WTC11 (cell line): ENCODE measurements around the gene ARRDC1. TPM values are rescaled to one million over a fixed set of nuclear protein-coding genes. Genes with fewer than 3 reads are reported as not detected.

ENCODE experiments used
- ATAC-seq: fragments of 200-7000 bp; cut with Tn5 transposase; 2 replicates; pipeline ENCODE4 v1.10.0; 2021; ENCODE audit warnings: mild to moderate bottlenecking, moderate library complexity
- CTCF ChIA-PET: fragments of 300-600 bp; sonication (Branson Sonifier 250); formaldehyde crosslinking; loops from one replicate; lab custom pipeline; 2021; ENCODE audit warnings: antibody characterized with exemption; lab: Charles Lee
- POLR2A ChIA-PET: fragments of 350-600 bp; sonication (Branson Sonifier 250); formaldehyde crosslinking; loops from one replicate; lab custom pipeline; 2021; ENCODE audit warnings: antibody characterized with exemption; lab: Charles Lee
- DNase-seq: peaks from one replicate; pipeline ENCODE4 v3.0.0; 2021; ENCODE audit warnings: low spot score
- H3K27ac Mint-ChIP-seq: 2 replicates; pipeline ENCODE4 v1.8.0; 2021; ENCODE audit warnings: mixed read lengths
- H3K27me3 Mint-ChIP-seq: 2 replicates; pipeline ENCODE4 v1.8.0; 2021; ENCODE audit warnings: low read depth, mild to moderate bottlenecking, moderate library complexity, mixed read lengths
- H3K36me3 Mint-ChIP-seq: 2 replicates; pipeline ENCODE4 v1.8.0; 2021; ENCODE audit warnings: mixed read lengths
- H3K4me1 Mint-ChIP-seq: 2 replicates; pipeline ENCODE4 v1.8.0; 2022; ENCODE audit warnings: mixed read lengths
- H3K4me3 Mint-ChIP-seq: 2 replicates; pipeline ENCODE4 v1.8.0; 2021; ENCODE audit warnings: mild to moderate bottlenecking, moderate library complexity, mixed read lengths
- H3K9me3 Mint-ChIP-seq: 2 replicates; pipeline ENCODE4 v1.8.0; 2021; ENCODE audit warnings: mixed read lengths
- ARID4B ChIP-seq: sonication (generic); formaldehyde crosslinking; IDR thresholded peaks from 2 replicates; pipeline ENCODE4 v1.8.0; 2023; ENCODE audit warnings: missing genetic modification reagents, mild to moderate bottlenecking, borderline replicate concordance
- FOXJ3 ChIP-seq: sonication (generic); formaldehyde crosslinking; IDR thresholded peaks from 2 replicates; pipeline ENCODE4 v1.9.0; 2021; ENCODE audit warnings: missing genetic modification reagents, mild to moderate bottlenecking, borderline replicate concordance
- FOXP4 ChIP-seq: sonication (generic); formaldehyde crosslinking; IDR thresholded peaks from 2 replicates; pipeline ENCODE4 v1.8.0; 2022; ENCODE audit warnings: mild to moderate bottlenecking, missing genetic modification reagents
- MXD4 ChIP-seq: fragments of 250-450 bp; sonication (Bioruptor Pico); IDR thresholded peaks from 2 replicates; pipeline ENCODE4 v1.8.0; 2021; ENCODE audit warnings: mild to moderate bottlenecking, moderate library complexity, borderline replicate concordance
- NFATC4 ChIP-seq: fragments of 250-450 bp; sonication (Bioruptor Pico); IDR thresholded peaks from 2 replicates; pipeline ENCODE4 v1.9.0; 2021; ENCODE audit warnings: mild to moderate bottlenecking
- NR2C2 ChIP-seq: sonication (generic); formaldehyde crosslinking; IDR thresholded peaks from 2 replicates; pipeline ENCODE4 v1.8.0; 2022; ENCODE audit warnings: mild to moderate bottlenecking, missing genetic modification reagents
- SP1 ChIP-seq: sonication (generic); formaldehyde crosslinking; conservative IDR thresholded peaks from 2 replicates; pipeline ENCODE4 v1.8.1; 2022; ENCODE audit warnings: missing genetic modification reagents
- USF1 ChIP-seq: sonication (generic); formaldehyde crosslinking; IDR thresholded peaks from 2 replicates; pipeline ENCODE4 v1.8.0; 2022; ENCODE audit warnings: mild to moderate bottlenecking, missing genetic modification reagents
- ZNF121 ChIP-seq: sonication (generic); formaldehyde crosslinking; IDR thresholded peaks from 2 replicates; pipeline ENCODE4 v1.8.0; 2023; ENCODE audit warnings: missing genetic modification reagents
- ZNF281 ChIP-seq: sonication (generic); formaldehyde crosslinking; IDR thresholded peaks from 2 replicates; pipeline ENCODE4 v1.8.0; 2023; ENCODE audit warnings: mild to moderate bottlenecking, missing genetic modification reagents
- total RNA-seq: library from RNA; stranded (reverse); gene quantifications from 3 replicates; pipeline ENCODE4 v1.2.3, GENCODE V29; 2021
- TF ChIP-seq, protein P1 (sequence below): sonication (generic); formaldehyde crosslinking; IDR thresholded peaks from 2 replicates; pipeline ENCODE4 v1.8.1; 2023; ENCODE audit warnings: mild to moderate bottlenecking, missing genetic modification reagents, moderate library complexity
- TF ChIP-seq, protein P2 (sequence below): sonication (generic); formaldehyde crosslinking; IDR thresholded peaks from 2 replicates; pipeline ENCODE4 v1.8.1; 2023; ENCODE audit warnings: mild to moderate bottlenecking, moderate library complexity, missing genetic modification reagents
- TF ChIP-seq, protein P3 (sequence below): fragments of 250-450 bp; sonication (Bioruptor Pico); IDR thresholded peaks from 2 replicates; pipeline ENCODE4 v1.9.0; 2021; ENCODE audit warnings: mild to moderate bottlenecking
- TF ChIP-seq, protein P4 (sequence below): sonication (generic); formaldehyde crosslinking; IDR thresholded peaks from 2 replicates; pipeline ENCODE4 v1.8.1; 2022; ENCODE audit warnings: missing genetic modification reagents, borderline replicate concordance

Gene ARRDC1
- total RNA-seq, 1 experiment from 2014 or later, result 41.3 TPM

DNA sequence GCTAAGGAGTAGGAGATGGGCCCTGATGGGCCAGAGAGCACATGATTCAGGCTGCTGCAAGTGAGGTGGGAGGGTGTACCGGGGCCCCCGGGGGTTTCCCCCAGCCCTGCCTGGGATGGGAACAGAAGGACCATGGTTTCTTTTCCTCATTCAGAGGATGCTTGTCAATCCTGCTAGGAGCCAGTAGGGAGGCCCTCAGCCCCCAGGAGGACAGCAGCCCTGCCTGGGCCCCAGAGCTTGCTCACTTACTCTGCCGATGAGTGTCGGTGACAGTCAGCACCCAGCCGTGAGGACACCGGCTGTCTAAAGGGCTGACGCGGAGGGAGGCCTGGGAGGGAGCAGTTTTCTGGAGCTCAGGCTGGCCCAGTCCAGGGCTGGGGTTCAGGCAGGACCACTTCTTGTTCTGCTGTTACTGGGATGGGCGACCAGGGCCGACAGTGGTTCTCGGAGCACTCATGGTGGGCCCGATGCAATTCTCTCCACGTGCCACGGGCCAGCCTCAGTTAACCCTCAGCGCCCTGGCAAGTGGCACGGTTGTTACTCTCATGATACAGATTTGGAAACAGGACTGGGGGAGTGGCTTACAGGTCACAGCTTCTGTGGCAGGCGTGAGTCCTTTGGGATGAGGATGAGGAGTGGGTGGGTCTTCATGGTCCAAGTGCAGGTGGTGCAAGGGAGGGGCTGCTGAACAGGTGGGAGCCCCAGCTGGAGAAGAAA is 1.8 kb downstream of the ARRDC1 start:
- Mint-ChIP-seq H3K27ac (no peak overlapping the region), H3K4me1 (peaks cover 27% of the 10 kb centered on the region), H3K4me3 (peak overlapping the region; percentile 72), H3K27me3 (peaks cover 23% of the 10 kb centered on the region), H3K9me3 (no peaks in the 10 kb centered on the region)
- no peak for DNase-seq
- ATAC-seq, result no peak
- CTCF ChIA-PET, result interaction anchor here (1.2 kb wide), 1 partner anchor 26 kb away, joined by 3 read pairs; no protein-coding TSS in a partner anchor
- POLR2A ChIA-PET, result no interaction called here
- no peak for TF ChIP-seq NFATC4
- no peak for TF ChIP-seq ZNF121
- TF ChIP-seq NR2C2, result no peak
- TF ChIP-seq, protein P1, sequence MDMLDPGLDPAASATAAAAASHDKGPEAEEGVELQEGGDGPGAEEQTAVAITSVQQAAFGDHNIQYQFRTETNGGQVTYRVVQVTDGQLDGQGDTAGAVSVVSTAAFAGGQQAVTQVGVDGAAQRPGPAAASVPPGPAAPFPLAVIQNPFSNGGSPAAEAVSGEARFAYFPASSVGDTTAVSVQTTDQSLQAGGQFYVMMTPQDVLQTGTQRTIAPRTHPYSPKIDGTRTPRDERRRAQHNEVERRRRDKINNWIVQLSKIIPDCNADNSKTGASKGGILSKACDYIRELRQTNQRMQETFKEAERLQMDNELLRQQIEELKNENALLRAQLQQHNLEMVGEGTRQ (CRISPR knock-in tag), result no peak
- no peak for TF ChIP-seq MXD4 (CRISPR knock-in tag)
- TF ChIP-seq USF1 (CRISPR knock-in tag), result no peak
- TF ChIP-seq, all 79 proteins: peak for 0
- H3K36me3 Mint-ChIP-seq, result no peaks in the 10 kb centered on the region

DNA sequence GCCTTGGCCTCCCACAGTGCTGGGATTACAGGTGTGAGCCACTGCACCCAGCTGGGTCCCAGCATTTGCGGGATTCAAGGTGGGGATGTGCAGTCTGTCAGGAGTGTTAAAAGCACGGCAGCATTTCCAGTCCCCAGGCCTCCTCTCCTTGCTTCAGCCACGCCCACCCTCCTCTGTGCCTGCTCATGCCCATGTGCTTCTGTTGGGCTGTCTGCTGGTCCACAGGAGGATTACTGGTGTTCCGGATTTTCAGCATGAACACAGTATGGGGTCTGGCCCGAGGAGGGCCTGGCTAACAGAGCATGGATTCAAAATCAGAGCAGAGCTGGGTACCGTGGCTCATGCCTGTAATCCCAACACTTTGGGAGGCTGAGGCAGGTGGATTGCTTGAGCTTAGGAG is 5.5 kb downstream of the ARRDC1 start:
- Mint-ChIP-seq H3K27me3 (peaks cover 2% of the 10 kb centered on the region; the same call in 1 of the 2 replicates), H3K9me3 (no peaks in the 10 kb centered on the region), H3K36me3 (peaks cover 5% of the 10 kb centered on the region), H3K27ac (peak overlapping the region; percentile 73; the same call in 1 of the 2 replicates), H3K4me3 (no peak overlapping the region), H3K4me1 (peaks cover 20% of the 10 kb centered on the region)
- no peak for DNase-seq
- POLR2A ChIA-PET, result no interaction called here
- no peak for ATAC-seq
- CTCF ChIA-PET, result interaction anchor here (1.6 to 1.8 kb wide), 2 partner anchors 29 to 62 kb away, joined by 4 to 6 read pairs; no protein-coding TSS in a partner anchor
- no peak for TF ChIP-seq USF1 (CRISPR knock-in tag)
- no peak for TF ChIP-seq SP1 (CRISPR knock-in tag)
- TF ChIP-seq, protein P2, sequence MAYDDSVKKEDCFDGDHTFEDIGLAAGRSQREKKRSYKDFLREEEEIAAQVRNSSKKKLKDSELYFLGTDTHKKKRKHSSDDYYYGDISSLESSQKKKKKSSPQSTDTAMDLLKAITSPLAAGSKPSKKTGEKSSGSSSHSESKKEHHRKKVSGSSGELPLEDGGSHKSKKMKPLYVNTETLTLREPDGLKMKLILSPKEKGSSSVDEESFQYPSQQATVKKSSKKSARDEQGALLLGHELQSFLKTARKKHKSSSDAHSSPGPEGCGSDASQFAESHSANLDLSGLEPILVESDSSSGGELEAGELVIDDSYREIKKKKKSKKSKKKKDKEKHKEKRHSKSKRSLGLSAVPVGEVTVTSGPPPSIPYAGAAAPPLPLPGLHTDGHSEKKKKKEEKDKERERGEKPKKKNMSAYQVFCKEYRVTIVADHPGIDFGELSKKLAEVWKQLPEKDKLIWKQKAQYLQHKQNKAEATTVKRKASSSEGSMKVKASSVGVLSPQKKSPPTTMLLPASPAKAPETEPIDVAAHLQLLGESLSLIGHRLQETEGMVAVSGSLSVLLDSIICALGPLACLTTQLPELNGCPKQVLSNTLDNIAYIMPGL (CRISPR knock-in tag), result no peak
- TF ChIP-seq, protein P3, sequence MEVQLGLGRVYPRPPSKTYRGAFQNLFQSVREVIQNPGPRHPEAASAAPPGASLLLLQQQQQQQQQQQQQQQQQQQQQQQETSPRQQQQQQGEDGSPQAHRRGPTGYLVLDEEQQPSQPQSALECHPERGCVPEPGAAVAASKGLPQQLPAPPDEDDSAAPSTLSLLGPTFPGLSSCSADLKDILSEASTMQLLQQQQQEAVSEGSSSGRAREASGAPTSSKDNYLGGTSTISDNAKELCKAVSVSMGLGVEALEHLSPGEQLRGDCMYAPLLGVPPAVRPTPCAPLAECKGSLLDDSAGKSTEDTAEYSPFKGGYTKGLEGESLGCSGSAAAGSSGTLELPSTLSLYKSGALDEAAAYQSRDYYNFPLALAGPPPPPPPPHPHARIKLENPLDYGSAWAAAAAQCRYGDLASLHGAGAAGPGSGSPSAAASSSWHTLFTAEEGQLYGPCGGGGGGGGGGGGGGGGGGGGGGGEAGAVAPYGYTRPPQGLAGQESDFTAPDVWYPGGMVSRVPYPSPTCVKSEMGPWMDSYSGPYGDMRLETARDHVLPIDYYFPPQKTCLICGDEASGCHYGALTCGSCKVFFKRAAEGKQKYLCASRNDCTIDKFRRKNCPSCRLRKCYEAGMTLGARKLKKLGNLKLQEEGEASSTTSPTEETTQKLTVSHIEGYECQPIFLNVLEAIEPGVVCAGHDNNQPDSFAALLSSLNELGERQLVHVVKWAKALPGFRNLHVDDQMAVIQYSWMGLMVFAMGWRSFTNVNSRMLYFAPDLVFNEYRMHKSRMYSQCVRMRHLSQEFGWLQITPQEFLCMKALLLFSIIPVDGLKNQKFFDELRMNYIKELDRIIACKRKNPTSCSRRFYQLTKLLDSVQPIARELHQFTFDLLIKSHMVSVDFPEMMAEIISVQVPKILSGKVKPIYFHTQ (CRISPR knock-in tag), result no peak
- TF ChIP-seq ZNF281 (CRISPR knock-in tag), result no peak
- TF ChIP-seq, protein P4, sequence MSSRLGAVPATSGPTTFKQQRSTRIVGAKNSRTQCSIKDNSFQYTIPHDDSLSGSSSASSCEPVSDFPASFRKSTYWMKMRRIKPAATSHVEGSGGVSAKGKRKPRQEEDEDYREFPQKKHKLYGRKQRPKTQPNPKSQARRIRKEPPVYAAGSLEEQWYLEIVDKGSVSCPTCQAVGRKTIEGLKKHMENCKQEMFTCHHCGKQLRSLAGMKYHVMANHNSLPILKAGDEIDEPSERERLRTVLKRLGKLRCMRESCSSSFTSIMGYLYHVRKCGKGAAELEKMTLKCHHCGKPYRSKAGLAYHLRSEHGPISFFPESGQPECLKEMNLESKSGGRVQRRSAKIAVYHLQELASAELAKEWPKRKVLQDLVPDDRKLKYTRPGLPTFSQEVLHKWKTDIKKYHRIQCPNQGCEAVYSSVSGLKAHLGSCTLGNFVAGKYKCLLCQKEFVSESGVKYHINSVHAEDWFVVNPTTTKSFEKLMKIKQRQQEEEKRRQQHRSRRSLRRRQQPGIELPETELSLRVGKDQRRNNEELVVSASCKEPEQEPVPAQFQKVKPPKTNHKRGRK, result no peak
- no peak for TF ChIP-seq FOXJ3 (CRISPR knock-in tag)
- TF ChIP-seq ARID4B (CRISPR knock-in tag), result no peak
- no peak for TF ChIP-seq FOXP4 (CRISPR knock-in tag)
